Loucy (cell line): ENCODE results near the gene COLGALT1.

Experiments used
- H2AFZ ChIP-seq: fragments of 200-600 bp; sonication (generic); 2 replicates; pipeline ENCODE4 v1.6.0; 2016; ENCODE audit warnings: antibody characterized with exemption, mild to moderate bottlenecking, low read length, moderate library complexity
- H3F3A ChIP-seq: fragments of 200-600 bp; 2 replicates; pipeline ENCODE4 v1.6.0; 2016; ENCODE audit warnings: antibody characterized with exemption, low read depth, mild to moderate bottlenecking
- H3K27me3 ChIP-seq: fragments of 200-600 bp; sonication (generic); 2 replicates; pipeline ENCODE4 v1.6.1; 2014; ENCODE audit warnings: low read length, mild to moderate bottlenecking; ENCODE audit not compliant: insufficient read depth, poor library complexity, severe bottlenecking
- H3K36me3 ChIP-seq: fragments of 200-600 bp; sonication (generic); 2 replicates; pipeline ENCODE4 v1.6.1; 2016; ENCODE audit warnings: low read length; ENCODE audit not compliant: insufficient read depth
- H3K4me1 ChIP-seq: fragments of 200-600 bp; sonication (generic); 2 replicates; pipeline ENCODE4 v1.5.1; 2014; ENCODE audit warnings: low read length, mild to moderate bottlenecking; ENCODE audit not compliant: insufficient read depth, poor library complexity, severe bottlenecking
- H3K4me2 ChIP-seq: fragments of 200-600 bp; sonication (generic); 2 replicates; pipeline ENCODE4 v1.6.0; 2014; ENCODE audit warnings: antibody characterized with exemption, low read length, low read depth, mild to moderate bottlenecking; ENCODE audit not compliant: poor library complexity, severe bottlenecking
- H3K4me3 ChIP-seq: fragments of 200-600 bp; sonication (generic); 2 replicates; pipeline ENCODE4 v1.5.1; 2014; ENCODE audit warnings: low read length, mild to moderate bottlenecking, mixed read lengths; ENCODE audit not compliant: poor library complexity, severe bottlenecking
- H3K79me2 ChIP-seq: fragments of 200-600 bp; sonication (generic); 2 replicates; pipeline ENCODE4 v1.6.1; 2014; ENCODE audit warnings: low read length; ENCODE audit not compliant: insufficient read depth
- H3K9ac ChIP-seq: fragments of 200-600 bp; sonication (generic); 2 replicates; pipeline ENCODE4 v1.6.0; 2014; ENCODE audit warnings: mild to moderate bottlenecking, low read depth, low read length, moderate library complexity; ENCODE audit not compliant: poor library complexity, severe bottlenecking
- H3K9me2 ChIP-seq: fragments of 200-600 bp; sonication (generic); replicated peaks from 2 replicates; pipeline ENCODE4 v1.6.1; 2016; ENCODE audit warnings: low read depth, low read length, mixed read lengths
- H3K9me3 ChIP-seq: fragments of 200-600 bp; sonication (generic); 2 replicates; pipeline ENCODE4 v1.6.1; 2014; ENCODE audit warnings: mild to moderate bottlenecking, antibody characterized with exemption, low read length, low read depth; ENCODE audit not compliant: insufficient read depth
- H4K20me1 ChIP-seq: fragments of 200-600 bp; sonication (generic); 2 replicates; pipeline ENCODE4 v1.6.0; 2014; ENCODE audit warnings: antibody characterized with exemption, low read length, mild to moderate bottlenecking; ENCODE audit not compliant: insufficient read depth, poor library complexity, severe bottlenecking
- EZH2phosphoT487 ChIP-seq: fragments of 200-600 bp; IDR thresholded peaks from 2 replicates; pipeline ENCODE4 v1.6.1; 2018; ENCODE audit warnings: antibody characterized with exemption, mild to moderate bottlenecking, moderate library complexity, borderline replicate concordance
- TF ChIP-seq, protein P1 (sequence below): fragments of 200-600 bp; sonication (generic); conservative IDR thresholded peaks from 2 replicates; pipeline ENCODE4 v1.5.1; 2014; ENCODE audit warnings: mild to moderate bottlenecking, antibody characterized with exemption, low read length

COLGALT1 gene

DNA sequence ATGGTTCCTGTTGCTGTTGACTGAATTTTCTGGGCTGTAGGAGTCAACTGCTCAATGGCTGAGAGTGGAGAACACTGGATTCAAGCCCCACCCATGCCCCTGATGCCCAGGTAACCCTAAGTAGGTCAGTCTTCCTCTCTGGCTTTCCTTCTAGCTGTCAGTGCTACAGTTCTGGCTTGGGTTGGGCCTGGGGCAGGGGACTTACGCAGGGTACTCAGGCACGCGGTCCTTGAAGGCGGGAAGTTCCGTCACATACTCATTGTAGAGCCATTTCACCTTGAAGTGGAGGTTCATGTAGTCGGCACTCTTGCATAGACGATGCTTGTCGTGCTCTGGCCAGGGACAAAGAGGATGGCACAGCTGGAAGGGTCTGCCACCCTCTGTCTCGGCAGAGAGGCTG is 77.1 kb downstream of the COLGALT1 start:
- no peaks in the 10 kb centered on the region for H3K36me3 ChIP-seq
- no peak overlapping the region for H3K4me3 ChIP-seq
- H4K20me1 ChIP-seq = no peaks in the 10 kb centered on the region
- H3K27me3 ChIP-seq = no peaks in the 10 kb centered on the region
- no peaks in the 10 kb centered on the region for H3K4me1 ChIP-seq
- H3K4me2 ChIP-seq = no peak overlapping the region
- TF ChIP-seq EZH2phosphoT487 = no peak
- TF ChIP-seq, protein P1, sequence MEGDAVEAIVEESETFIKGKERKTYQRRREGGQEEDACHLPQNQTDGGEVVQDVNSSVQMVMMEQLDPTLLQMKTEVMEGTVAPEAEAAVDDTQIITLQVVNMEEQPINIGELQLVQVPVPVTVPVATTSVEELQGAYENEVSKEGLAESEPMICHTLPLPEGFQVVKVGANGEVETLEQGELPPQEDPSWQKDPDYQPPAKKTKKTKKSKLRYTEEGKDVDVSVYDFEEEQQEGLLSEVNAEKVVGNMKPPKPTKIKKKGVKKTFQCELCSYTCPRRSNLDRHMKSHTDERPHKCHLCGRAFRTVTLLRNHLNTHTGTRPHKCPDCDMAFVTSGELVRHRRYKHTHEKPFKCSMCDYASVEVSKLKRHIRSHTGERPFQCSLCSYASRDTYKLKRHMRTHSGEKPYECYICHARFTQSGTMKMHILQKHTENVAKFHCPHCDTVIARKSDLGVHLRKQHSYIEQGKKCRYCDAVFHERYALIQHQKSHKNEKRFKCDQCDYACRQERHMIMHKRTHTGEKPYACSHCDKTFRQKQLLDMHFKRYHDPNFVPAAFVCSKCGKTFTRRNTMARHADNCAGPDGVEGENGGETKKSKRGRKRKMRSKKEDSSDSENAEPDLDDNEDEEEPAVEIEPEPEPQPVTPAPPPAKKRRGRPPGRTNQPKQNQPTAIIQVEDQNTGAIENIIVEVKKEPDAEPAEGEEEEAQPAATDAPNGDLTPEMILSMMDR = no peak
- H3F3A ChIP-seq = no peaks in the 10 kb centered on the region
- no peaks in the 10 kb centered on the region for H3K9me3 ChIP-seq
- no peak overlapping the region for H3K9ac ChIP-seq
- no peaks in the 10 kb centered on the region for H3K79me2 ChIP-seq
- H2AFZ ChIP-seq = no peak overlapping the region
- no peaks in the 10 kb centered on the region for H3K9me2 ChIP-seq
